Activated CD4-positive, alpha-beta T cell treated with anti-CD3 and anti-CD28 coated beads, Interleukin-2, amount 50 U/mL, for 48 hours (primary cell): ENCODE results near the gene GRIK5.

ENCODE experiments used
- DNase-seq, 2 experiments: peaks; one replicate each; pipeline ENCODE4 v3.0.0-alpha.2; 2020

GRIK5 gene

DNA sequence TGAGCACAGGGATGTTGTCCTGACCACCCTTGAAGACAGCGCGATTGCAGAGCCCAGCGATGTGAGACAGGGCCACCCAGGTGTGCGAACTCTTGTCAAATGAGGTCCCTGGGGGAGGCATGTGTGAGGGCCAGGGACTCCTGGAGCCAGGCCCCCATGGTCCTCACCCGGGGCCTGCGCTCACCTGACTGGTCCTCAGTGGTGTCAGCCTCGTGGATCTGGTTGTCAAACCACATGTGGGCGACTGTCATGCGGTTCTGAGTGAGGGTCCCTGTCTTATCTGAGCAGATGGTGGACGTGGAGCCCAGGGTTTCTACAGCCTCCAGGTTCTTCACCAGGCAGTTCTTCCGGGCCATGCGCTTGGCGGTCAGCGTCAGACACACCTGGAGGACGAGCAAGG lies 88.3 kb downstream of the GRIK5 start:
- DNase-seq = no peak

DNA sequence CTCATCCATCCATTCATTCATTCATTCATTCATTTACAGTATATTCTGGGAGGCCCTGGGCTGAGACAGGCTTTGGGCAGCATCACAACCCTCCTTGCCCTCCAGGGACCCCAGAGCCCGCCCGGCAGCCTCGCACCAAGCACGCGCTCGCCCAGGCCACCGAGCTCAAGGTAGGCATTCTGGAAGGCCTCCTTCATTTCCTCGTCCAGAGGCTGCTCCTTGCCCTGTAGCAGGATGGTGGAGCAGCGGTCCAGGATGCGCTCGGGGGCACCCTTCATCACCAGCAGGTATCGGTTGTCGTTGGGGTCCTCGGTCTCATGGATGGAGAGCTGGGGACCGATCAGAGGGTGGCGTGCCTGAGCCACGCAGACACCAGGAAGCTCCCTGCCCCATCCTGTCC lies 91.5 kb downstream of the GRIK5 start:
- DNase-seq = no peak

GRCh38 chr19:41977916-41978315 lies 92.1 kb downstream of the GRIK5 start:
- no peak for DNase-seq

GRCh38 chr19:41974652-41975051 lies 95.4 kb downstream of the GRIK5 start:
- no peak for DNase-seq

DNA sequence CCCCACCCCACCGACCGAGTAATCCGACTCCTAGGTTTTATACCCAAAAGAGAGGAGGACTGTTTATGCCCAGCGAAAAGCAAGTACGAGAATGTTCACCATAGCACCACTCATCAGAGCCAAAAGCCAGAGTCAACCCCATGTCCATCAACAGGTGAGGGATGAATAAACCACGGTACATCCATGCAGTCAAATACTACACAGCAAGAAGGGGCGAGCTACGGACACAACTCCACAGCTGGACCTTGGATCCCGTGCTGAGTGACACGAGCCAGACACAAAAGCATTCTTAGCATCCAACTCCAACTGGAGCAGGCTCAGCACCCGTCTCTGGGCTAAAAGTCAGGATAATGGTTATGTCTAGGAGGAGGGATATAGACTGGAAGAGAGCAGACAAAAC lies 98.6 kb downstream of the GRIK5 start:
- DNase-seq = no peak

DNA sequence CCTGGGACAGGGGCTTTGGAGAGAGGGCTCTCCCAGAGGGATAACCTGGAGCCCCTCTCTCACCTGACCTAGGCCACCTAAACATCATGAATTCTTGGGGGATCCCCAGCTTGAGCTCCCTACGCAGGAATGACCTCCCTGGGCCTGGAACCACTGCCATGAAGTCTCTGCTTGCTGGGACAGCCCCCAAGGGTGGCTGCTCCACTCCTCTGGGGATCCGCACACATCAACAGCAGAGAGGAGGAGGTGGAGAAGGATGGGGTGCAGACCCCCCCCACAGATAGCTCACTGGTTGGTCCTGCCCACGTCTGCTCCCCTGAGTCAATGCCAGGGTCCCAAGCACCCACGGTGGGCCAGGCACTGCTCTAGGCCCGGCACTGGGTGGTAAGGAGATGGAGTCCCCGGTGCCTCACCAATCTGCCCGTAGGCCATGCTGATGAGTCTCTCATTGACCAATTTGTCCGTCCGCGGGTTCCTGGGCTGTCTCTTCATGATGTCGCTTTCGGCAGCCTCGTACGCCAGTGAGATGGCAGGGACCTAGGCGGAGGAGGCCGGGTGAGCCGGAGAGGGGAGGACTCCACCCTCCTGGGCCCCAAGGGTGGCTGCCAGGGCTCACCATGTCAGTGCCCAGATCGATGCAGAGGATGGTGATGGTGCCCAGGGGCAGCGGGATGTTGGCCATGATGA lies 100.1 kb downstream of the GRIK5 start:
- DNase-seq = no peak

DNA sequence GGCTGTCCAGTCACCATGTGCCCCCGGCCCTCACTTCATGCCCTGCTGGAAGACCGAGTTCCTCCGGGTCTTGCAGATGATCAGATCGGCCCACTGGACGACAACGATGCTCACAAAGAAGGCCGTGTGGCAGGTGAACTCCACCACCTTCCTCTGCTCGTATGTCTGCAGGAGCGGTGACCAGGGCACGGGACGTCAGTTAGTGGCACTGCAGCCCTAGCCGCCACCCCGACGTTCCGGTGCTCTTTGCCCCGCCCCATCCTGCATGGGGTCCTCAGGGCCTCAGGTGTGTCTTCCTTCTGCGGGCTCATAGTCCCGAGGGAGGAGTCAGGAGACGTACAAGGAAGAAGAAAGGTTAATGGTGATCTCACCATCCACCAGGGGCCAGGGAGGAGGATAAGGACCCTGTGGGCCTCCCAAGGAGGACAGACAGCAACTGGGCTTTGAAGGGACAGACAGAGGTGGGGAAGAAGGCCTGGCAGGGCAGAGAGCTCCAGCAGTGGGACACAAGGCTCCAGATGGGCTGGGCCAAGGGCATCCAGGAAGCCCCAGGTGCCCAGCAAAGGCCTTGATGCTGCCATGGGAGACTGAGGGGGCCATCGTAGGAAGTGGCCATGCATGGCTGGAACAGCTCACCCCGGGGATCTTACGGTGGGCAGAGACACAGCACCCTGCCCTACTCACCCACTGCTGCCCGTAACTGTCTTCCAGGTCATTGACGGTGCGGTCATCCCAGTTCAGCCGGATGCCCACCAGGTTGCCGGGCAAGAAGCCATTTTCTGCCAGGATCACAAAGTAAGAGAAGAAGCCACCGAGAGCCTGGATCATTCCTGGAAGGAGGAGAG lies 101.0 kb downstream of the GRIK5 start:
- no peak for DNase-seq

GRCh38 chr19:41967054-41967783 lies 102.8 kb downstream of the GRIK5 start:
- no peak for DNase-seq

GRCh38 chr19:41965106-41965505 lies 104.9 kb downstream of the GRIK5 start:
- no peak for DNase-seq

GRCh38 chr19:41960973-41961372 lies 109.0 kb downstream of the GRIK5 start:
- no peak for DNase-seq

- peak; percentile 85 to 90 for DNase-seq
Observed at GRCh38 chr19:41959056-41960053, 110.7 kb downstream of the GRIK5 start, which contains the start of gene RABAC1. RABAC1 (minus strand) TSS chr19:41959321; CDS start chr19:41959292, 29 bp downstream.

- peak; percentile 91 to 93 for DNase-seq
Observed at GRCh38 chr19:41958367-41959055, 111.5 kb downstream of the GRIK5 start.

DNA sequence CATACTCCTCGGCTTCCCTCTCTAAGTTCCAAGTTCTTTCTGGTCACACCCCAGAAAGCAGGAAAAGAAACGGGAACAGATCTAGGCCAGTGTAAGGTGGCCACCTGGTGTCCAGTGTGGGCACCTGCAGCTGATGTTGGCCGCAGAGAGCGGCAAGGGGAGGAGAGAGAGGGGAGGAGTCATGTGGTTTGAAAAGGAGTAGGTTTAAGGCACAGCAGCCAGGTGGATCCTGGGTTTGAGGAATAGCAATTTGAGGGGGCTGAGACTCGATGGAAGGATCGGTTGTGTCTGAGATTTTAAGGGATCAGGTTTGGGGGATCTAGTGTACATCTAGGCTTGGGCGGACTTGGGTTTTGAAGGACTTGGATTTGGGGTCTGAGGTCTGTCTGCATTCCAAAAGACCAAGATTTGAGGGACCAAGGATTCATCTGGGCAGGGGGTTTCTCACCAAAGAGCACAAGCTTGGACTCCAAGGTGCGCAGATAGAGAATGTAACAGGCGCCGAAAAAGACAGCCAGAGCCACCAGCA lies 112.1 kb downstream of the GRIK5 start:
- peak; percentile 41 to 58 for DNase-seq

DNA sequence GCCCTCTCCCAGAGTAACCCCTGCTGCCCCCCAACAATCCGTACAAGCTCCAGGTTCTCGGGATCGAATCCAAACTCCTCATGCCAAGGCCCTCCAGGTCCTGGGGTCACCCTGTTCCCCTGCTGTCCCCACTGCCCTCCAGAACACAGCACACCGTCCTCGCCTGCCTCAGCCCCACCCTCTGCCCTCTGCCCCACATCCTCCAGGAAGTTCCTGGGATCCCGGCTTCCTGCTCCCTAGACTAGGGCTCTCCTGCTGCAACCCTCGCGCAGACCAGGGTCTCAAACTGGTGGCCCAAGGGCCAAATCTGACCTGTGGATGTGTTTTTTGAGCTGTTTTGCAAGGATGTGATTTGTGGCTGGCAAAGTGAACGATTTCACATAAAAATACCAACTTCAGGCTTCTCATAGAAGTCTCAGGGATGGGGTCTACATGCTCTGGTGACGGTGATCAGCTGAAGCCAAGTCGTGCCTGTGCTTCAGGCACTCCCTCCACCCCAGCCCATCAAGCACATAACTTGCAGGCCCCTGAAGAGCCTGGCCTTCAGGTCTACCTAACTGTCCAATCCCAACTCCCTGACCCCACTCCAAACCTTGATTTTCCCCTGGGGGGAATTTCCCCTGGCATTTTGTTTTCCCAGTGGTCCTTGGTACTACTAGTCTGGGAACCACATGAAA lies 112.7 kb downstream of the GRIK5 start:
- DNase-seq = no peak

GRCh38 chr19:41956621-41957020 lies 113.4 kb downstream of the GRIK5 start:
- no peak for DNase-seq

- no peak for DNase-seq
Observed at GRCh38 chr19:41955521-41955920, 114.5 kb downstream of the GRIK5 start.

GRCh38 chr19:41951686-41952172 lies 118.3 kb downstream of the GRIK5 start:
- peak; percentile 95 for DNase-seq
